ENCODE measurements around the gene TASOR2. TPM values are rescaled to one million over a fixed set of nuclear protein-coding genes. Genes with fewer than 3 reads are reported as not detected.

Gene TASOR2
- total RNA-seq, 1 donor from 2014 or later, result 49.1 TPM

- Mint-ChIP-seq H3K27ac (ENCODE audit: unreplicated experiment) (no peak overlapping the region), H3K27me3 (ENCODE audit: unreplicated experiment) (peaks cover 9% of the 10 kb centered on the region), H3K9me3 (ENCODE audit: unreplicated experiment) (no peaks in the 10 kb centered on the region)
Measured at GRCh38 chr10:5656737-5657579, 27.7 kb upstream of the TASOR2 start.

GRCh38 chr10:5658871-5659618 is 25.6 kb upstream of the TASOR2 start:
- peaks cover 11% of the 10 kb centered on the region for H3K27me3 Mint-ChIP-seq (ENCODE audit: unreplicated experiment)
- peaks cover 9% of the 10 kb centered on the region for H3K36me3 Mint-ChIP-seq (ENCODE audit: low read depth, unreplicated experiment)
- H3K9me3 Mint-ChIP-seq (ENCODE audit: unreplicated experiment), result no peaks in the 10 kb centered on the region
- no peak overlapping the region for H3K4me3 Mint-ChIP-seq (ENCODE audit: unreplicated experiment)
- H3K27ac Mint-ChIP-seq (ENCODE audit: unreplicated experiment), result no peak overlapping the region
- TF ChIP-seq CTCF (IDR thresholded peaks at IDR 0.05; ENCODE audit: unreplicated experiment), result no peak
- H3K4me1 Mint-ChIP-seq (ENCODE audit: unreplicated experiment), result peaks cover 24% of the 10 kb centered on the region
- DNase-seq (ENCODE audit: low spot score), result no peak

More at GRCh38 chr10:5656737-5657579, 27.7 kb upstream of the TASOR2 start:
- TF ChIP-seq CTCF (IDR thresholded peaks at IDR 0.05; ENCODE audit: unreplicated experiment), result no peak
- peaks cover 7% of the 10 kb centered on the region for H3K36me3 Mint-ChIP-seq (ENCODE audit: low read depth, unreplicated experiment)
- H3K4me1 Mint-ChIP-seq (ENCODE audit: unreplicated experiment), result peaks cover 16% of the 10 kb centered on the region
- no peak for DNase-seq (ENCODE audit: low spot score)
- H3K4me3 Mint-ChIP-seq (ENCODE audit: unreplicated experiment), result no peak overlapping the region

- no peak for TF ChIP-seq CTCF (IDR thresholded peaks at IDR 0.05; ENCODE audit: unreplicated experiment)
- Mint-ChIP-seq H3K27ac (ENCODE audit: unreplicated experiment) (no peak overlapping the region), H3K4me1 (ENCODE audit: unreplicated experiment) (peaks cover 28% of the 10 kb centered on the region), H3K9me3 (ENCODE audit: unreplicated experiment) (no peaks in the 10 kb centered on the region), H3K36me3 (ENCODE audit: low read depth, unreplicated experiment) (peaks cover 9% of the 10 kb centered on the region), H3K27me3 (ENCODE audit: unreplicated experiment) (peaks cover 12% of the 10 kb centered on the region), H3K4me3 (ENCODE audit: unreplicated experiment) (no peak overlapping the region)
- no peak for DNase-seq (ENCODE audit: low spot score)
Measured at GRCh38 chr10:5659702-5660528, 24.7 kb upstream of the TASOR2 start.

- H3K27ac Mint-ChIP-seq (ENCODE audit: unreplicated experiment), result no peak overlapping the region
- DNase-seq (ENCODE audit: low spot score), result no peak
- H3K9me3 Mint-ChIP-seq (ENCODE audit: unreplicated experiment), result no peaks in the 10 kb centered on the region
- peaks cover 12% of the 10 kb centered on the region for H3K27me3 Mint-ChIP-seq (ENCODE audit: unreplicated experiment)
- peaks cover 32% of the 10 kb centered on the region for H3K4me1 Mint-ChIP-seq (ENCODE audit: unreplicated experiment)
- H3K4me3 Mint-ChIP-seq (ENCODE audit: unreplicated experiment), result no peak overlapping the region
- peaks cover 9% of the 10 kb centered on the region for H3K36me3 Mint-ChIP-seq (ENCODE audit: low read depth, unreplicated experiment)
- no peak for TF ChIP-seq CTCF (IDR thresholded peaks at IDR 0.05; ENCODE audit: unreplicated experiment)
Measured at GRCh38 chr10:5661043-5661442, 23.6 kb upstream of the TASOR2 start.

Measured in endothelial cell (in vitro differentiated cells).